NCI-H2196 treated with DMSO at 0.1 percent for 48 hours (cell line): ENCODE data around the gene TTC1.
"Not testable (repeated sequence)": the region's sequence is repeated elsewhere in the genome, so short reads cannot be mapped to it uniquely, and the experiment has no call there.

Source experiments
- DNase-seq: peaks from one replicate; lab custom pipeline; 2025; ENCODE audit not compliant: unreplicated experiment; lab: John Stamatoyannopoulos, UW

Gene TTC1

DNA sequence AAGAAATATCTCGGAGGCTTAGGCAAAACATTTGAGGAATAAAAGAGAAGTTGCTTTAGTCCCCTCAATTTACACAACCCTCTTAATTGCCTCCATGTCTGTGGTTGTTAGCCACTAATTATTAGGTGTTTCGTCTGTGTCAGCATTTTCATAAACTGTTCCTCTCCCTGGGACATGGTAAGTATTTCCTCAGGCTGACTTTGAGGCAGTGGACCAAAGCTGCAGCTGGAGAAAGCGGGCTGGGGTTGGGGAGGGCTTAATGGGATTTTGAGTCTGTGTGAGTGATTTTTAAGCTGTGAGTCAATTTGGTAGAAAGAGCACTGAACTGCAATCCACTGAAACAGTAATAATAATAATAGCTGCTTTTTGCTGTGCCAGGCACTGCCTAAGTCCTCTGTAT, 13.0 kb upstream of the TTC1 start:
- no peak for DNase-seq

DNA sequence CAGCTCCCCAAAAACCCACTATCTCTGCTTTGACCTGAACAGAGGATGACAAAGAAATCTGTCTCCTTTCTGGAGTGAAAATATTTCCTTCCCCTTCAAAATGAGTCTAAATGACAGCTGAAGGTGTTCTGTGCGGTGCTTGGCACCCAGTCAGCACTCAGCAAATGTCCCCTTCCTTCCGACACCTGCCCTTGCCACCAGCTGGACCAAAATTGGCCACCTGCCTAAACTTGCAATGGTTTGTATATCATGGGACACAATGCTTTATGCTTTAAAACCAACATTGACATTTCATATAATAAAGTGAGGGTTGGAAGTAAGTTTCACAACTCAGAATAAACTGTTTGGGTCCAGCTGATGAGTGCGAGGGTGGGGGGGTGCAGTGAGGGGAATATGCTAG, 7.5 kb upstream of the TTC1 start:
- DNase-seq, result no peak

DNA sequence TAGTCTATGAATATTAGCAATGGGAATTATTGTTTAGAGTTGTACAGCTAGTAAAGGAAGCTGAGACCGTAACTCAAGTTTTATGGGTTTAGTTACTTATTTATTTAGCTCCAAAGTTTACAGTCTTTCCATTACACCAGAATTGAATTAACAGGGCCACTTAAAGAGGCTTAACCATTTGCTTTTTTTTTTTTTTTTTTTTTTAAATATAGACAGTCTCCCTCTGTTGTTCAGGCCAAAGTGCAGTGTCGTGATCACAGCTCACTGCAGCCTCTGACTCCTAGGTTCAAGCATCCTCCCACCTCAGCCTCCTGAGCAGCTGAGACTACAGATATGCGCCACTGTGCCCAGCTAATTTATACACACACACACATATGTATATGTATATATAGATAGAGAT, 1.4 kb upstream of the TTC1 start:
- DNase-seq, result no peak

DNA sequence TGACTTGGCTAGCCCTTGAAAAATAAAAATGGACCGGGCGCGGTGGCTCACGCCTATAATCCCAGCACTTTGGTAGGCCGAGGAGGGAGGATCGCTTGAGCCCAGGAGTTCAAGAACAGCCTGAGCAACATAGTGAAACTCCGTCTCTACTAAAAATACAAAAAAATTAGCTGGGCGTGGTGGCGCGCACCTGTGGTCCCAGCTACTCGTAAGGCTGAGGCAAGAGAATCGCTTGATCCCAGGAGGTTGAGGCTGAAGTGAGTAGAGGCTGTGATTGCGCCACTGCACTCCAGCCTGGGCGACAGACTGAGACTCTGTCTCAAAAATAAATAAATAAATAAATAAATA, 436 bp upstream of the TTC1 start:
- not testable (repeated sequence) for DNase-seq

DNA sequence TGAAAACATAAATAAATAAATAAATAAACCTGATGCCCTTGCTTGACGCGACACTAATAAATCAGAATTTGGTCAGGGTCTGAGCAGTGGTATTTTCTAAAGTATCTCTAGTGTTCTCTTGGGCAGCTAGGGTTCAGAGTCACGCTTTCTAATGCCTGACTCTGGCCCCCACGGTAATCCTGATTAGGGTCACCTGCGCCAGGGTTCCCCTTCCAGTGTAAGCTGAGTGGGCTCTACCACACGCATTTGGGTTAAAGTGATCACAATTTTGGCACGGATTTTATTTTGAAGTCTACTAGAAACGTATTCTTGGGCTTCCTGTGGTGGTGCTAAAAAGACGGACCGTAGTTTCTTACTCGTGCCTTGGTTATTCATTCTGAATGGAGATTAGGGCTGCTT, 651 bp downstream of the TTC1 start:
- DNase-seq, result no peak

DNA sequence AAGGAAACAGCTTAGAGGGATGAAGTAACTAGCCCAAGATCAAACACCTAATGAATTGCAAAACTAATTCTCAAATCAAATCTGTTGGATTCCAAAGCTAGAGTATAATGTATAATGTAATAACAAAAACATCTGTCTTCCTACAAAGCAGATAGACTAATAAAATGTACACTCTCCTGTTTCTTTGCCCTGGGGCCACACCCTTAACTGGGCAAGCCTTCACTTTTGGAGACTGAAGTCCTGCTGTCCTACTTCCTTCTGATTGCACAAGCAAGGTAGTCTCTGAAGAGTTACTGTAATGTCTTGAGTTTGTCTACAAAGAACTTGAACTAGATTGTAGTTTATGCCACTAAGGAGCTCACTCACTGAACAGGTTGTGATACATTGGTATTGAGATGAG, 2.5 kb downstream of the TTC1 start:
- no peak for DNase-seq

DNA sequence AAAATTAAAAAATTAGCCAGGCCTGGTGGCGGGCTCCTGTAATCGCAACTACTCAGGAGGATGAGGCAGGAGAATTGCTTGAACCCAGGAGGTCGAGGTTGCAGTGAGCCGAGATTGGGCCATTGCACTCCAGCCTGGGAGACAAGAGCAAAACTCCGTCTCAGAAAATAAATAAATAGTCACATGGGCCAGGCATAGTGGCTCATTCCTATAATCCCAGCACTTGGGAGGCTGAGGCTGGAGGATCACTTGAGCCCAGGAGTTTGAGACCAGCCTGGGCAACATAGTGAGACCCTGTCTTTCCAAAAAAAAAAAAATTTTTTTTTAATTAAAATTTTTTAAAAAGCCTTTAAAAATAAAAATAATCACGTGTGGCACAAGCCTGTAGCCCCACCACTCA, 5.3 kb downstream of the TTC1 start:
- not testable (repeated sequence) for DNase-seq

DNA sequence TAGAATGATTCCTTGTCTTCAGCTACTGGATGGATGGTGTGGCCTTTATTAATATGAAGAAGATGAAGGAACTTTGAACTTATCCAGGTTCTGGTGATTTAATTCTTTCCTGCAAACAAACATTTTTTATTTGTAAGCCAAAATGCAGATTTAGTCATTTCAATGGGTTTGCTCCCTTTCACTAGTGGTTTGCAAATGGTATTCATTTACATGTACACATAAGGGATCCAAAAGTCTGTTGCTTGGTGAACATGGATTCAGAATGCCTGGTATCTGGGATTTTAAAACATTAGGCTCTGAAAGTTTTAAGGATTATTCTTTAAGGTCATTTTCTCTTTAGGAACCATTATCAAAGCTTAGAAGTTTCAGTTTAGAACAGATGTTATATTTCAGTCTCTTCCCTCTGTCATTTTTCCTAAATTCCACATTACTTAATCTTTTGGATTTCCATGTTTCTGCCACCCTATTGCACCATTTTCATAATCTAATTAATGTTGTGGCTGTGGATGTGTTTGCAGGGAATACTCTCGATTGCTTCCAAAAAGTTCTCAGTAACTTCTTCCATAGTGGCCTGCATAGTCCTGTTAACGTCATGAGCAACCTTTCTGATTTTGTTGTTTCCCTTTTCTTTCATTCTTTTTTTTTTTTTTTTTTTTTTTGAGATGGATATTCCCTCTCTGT, 10.1 kb downstream of the TTC1 start:
- no peak for DNase-seq

DNA sequence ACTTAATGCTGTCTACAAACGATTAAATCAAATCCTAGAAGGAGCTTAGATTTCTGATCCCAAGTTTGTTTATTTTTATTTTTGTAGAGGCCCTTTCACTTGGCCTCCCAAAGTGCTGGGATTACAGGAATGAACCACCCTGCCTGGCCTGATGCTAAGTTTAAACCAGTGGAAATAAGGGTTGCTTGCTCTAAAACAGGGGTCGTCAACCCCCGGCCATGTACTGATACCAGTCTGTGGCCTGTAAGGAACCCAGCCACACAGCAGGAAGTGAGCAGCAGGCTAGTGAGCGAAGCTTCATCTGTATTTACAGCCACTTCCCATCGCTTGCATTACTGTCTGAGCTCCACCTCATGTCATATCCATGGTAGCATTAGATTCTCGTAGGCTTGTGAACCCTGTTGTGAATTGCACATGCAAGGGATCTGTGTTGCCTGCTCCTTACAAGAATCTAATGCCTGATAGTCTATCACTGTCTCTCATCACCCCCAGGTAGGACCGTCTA, 11.4 kb downstream of the TTC1 start:
- no peak for DNase-seq

DNA sequence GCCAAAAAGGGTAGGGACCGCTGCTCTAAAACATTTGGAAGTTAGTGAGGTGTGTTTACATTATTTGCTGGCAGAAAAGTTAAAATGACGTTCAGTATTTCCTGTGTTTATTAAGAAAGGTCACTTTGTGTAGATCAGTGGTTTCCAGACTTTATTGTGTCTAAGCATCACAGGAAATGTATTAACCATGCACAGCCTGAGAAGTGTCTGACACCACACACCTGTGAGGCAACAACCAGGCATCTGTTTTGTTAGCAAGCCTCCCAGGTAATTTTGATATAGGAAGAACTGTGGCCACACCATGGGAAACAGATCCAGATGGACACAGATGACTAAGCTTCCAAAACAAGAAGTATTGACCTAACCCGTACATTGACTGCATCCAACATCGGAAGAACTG, 12.0 kb downstream of the TTC1 start:
- DNase-seq, result no peak

DNA sequence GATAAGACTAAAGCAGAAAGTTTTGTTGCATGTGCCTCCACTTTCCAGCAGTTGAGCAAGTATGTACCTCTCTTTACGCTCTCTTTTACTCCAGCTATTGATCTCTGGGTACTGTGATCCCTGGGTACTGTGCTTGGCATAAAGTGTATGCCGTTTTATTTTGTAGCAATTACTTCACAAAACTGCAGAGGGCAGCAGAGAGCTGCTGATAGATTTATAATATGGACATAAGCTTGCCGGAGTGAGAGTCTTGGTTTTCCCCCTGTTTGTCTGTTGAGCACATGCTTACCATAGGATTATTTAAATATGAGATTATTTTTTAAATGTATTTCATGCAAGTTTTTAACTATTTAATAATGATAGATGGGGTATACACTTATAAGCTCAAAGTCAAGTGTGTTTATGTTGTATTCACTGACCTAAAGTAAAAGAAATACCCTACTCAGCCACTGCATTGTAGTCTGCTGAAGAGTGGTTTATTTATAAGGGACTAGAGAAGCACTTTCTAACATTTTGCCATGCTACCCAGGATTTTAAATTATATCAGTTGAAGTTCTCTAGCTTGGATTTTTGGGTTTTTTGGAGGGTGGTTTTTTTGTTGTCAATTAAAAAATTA, 13.0 kb downstream of the TTC1 start:
- DNase-seq, result peak; percentile 72

DNA sequence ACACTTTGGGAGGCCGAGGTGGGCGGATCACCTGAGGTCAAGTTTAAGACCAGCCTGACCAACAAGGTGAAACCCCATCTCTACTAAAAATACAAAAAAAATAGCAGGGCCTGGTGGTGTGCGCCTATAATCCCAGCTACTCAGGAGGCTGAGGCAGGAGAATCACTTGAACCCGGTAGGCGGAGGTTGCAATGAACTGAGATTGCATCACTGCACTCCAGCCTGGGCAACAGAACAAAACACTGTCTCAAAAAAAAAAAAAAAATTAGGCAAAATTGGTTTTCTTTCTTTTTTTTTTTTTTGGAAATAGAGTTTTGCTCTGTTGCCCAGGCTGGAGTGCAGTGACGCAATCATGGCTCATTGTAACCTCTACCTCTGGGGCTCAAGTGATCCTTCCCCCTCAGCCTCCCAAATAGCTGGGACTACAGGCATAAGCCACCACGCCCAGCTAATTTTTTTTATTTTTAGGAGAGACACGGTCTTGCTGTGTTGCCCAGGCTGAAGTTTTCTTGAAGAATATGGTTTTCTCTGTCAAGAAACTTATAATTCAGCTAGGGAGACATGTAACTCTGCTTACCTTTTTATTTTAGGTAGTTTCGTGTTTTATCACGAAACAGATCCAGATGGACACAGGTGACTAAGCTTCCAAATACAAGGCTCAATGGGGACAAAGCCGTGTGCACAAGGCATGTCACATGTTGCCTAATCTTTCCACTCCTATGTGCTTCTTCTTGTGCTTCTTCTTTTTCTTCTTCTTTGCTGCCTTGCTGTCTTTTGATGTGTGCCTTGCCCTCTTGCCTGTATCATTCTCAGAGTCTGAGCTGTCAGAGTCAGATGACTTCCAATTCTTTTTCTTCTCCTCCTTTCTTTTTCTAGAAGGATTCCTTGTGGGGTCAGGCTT, 14.3 kb downstream of the TTC1 start:
- DNase-seq, result no peak

DNA sequence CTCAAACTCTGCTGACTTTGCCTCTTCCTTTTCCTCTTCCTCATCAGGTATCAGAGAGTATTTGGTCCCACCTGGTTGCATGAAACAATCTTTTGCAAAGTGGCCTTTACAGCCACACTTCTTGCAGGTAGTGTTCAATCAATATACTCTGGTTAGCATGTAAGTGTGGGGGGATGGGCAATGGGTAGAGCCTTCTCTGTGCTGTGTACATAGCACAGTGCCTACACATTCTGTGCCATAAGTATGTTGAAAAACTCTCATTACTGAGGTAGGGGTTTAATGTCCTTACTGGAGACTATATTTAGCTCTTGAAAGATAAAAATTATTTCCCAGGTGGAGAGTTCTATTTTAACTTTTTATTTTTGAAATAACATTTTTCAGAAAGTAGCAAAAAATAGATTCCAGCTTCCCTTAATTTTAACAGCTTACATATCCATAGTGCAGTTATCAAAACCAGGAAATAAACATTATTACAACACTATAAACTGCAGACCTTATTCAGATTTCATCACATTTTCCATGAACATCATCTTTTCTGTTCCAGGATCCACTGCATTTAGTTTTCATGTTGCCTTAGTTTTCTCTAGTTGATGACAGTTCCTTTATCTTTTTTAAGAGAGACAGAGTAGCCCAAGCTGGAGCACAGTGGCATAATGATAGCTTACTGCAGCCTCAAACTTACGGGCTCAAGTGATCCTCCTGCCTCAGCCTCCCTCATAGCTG, 15.1 kb downstream of the TTC1 start:
- DNase-seq, result no peak

DNA sequence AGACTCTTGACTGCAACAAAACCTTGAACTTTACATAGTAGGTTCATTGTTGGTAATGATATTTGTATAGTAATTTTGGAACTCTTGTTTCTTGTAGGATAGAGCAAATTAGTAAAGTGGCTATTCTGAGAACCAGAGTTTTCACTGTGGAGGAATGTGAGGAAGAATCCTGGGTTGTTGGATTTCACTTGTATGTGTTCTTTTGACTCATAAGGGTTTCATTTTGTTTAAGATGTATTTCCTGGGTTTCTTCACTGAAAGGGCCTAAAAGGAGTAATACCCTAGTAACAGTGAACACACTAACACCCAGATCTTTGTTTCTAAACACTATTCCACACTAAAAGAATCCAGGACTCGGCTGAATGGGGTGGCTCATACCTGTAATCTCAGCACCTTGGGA, 20.1 kb downstream of the TTC1 start:
- DNase-seq, result no peak

DNA sequence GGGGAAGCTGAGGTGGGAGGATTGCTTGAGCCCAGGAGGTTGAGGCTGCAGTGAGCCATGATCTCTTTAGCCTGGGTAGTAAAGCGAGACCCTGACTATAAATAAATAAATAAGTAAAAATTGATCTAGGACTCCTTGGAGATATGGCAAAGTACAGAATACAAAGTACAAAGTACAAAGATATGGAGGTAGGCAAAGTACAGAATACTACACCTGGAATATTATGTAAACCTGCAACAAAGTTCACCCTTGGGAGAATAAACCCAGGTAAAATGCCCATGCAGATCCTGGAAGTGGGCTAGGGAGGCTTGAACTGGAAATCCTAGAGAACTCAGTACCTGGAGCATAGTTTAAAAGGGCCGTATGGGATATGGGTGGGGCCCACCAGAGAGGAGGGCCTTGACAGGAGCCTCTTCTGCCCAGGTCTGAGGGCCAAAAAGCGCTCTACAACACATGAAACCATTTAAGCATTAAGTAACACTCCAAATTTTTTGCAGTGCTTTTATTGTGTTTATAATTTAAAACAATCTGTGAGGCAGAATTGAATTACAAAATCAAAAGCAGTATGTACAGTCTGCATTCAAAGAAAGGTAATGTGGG, 20.7 kb downstream of the TTC1 start:
- no peak for DNase-seq

DNA sequence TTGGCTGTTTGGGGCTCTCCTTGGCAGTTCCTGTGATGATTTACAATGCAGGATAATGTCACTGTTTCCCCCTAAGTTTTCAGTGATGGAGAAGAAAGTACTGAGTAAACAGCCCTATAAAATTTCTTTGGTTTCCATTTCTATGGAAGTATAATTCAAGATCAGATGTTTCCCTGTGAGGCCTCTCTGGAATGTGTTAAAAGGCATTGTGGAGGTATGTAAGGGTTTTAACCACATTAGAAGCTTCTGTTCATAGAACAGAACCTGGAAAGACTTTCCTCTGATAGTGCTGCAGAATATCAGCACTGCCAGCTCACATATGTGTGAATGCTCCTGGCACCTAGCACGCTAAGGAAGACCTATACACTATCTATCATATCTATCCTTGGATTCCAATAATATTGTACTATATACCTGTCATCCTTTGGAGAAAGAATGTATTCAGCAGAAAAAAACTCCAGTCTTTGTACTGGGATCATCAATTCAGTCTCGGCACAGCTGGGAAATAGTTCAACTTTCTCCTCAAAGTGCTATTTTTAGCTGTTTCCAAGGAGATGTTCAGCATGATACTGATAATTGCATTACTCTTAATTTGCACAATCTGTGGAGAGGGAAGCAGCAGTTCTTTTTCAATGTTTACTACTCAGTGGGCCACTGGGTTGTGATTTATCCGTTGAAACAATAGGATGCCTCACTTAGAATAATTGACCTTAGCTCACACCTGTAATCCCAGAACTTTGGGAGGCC, 21.9 kb downstream of the TTC1 start:
- DNase-seq, result no peak

DNA sequence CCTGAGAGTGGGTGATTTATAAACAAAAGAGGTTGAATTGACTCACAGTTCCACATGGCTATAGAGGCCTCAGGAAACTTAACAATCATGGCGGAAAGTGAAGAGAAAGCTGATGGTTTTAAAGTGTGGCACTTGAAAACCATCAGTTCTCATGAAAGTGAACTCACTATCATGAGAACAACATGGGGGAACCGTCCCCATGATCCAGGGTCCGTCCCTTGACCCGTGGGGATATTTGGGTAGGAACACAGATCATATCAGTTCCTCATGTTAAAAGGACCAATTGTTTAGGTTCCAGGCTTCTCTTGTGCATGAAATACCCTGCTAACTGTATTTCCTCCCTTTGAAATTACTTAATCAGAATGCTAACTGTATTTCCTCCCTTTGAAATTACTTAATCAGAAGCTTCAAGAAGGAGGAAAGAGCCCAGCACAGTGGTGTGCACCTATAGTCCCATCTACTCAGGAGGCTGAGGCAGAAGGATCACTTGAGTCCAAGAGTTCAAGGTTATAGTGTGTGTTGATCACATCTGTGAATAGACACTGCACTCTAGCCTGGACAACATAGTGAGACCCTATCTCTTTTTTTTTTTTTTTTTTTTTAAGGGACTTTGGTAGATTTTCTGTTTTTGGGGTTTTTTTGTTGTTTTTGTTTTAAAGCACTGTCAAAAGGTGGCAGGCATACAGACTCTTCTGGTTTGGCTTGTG, 24.8 kb downstream of the TTC1 start:
- DNase-seq, result no peak

DNA sequence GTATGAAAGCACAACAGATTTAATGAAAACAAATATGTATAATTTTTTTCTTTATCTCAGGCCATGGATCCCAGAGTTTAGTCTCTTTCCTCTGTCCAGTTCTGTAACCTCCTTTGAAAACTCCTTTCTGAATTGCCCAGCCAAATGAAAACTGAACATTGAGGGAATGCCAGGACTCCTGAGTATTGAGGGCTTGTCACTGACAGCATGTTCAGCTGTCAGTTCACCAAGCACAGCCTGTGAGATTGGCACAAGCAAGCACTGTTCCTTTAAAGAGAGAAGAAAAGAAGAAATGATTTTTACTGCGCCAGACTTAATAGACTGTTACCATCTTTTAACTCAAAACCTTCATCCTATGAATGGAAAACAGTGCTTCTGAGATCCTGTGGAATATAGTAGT, 27.3 kb downstream of the TTC1 start:
- DNase-seq, result no peak

DNA sequence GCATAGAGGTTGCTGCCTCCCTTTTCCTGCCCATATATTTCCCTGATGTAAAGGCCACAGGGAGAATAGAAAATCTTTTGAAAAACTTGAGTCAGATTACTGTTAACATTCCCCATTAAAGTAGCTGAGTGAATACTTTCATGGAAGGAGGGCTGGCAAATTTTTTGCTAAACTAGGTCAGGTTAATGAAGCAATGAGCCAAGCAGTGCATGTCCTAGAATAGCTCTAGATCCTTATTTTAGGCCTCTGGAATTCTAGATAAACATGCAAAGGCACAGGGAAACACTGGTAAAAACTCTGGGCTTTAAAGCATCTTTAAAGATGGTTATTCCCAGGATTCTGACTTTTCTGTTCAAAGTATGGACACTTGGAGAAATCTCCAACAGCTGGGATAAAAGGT, 27.9 kb downstream of the TTC1 start:
- no peak for DNase-seq
